ENCODE measurements around the gene ATP5MC3. TPM values are rescaled to one million over a fixed set of nuclear protein-coding genes. Genes with fewer than 3 reads are reported as not detected.

The ATP5MC3 gene
- total RNA-seq, 2 donors from 2014 or later, result 80.1 to 89.2 TPM

- peaks cover 18% of the 10 kb centered on the region for H3K4me1 Mint-ChIP-seq
- no peaks in the 10 kb centered on the region for H3K9me3 ChIP-seq (ENCODE audit: control insufficient read depth, low read length, poor library complexity, severe bottlenecking)
- peak overlapping the region; percentile 49 for H3K27ac Mint-ChIP-seq
- peaks cover 11% of the 10 kb centered on the region for H3K36me3 Mint-ChIP-seq (ENCODE audit: low read depth)
- DNase-seq (no peak), ATAC-seq (no peak)
- no peak overlapping the region for H3K4me3 Mint-ChIP-seq
- no peaks in the 10 kb centered on the region for H3K27me3 Mint-ChIP-seq
These were observed 54.8 kb downstream of the ATP5MC3 start for GRCh38 chr2:175126661-175127060.

Other genes starting within 250 kb of the ATP5MC3 start
- gene CHN1, start 176.3 kb downstream of the ATP5MC3 start, total RNA-seq, result 10 to 100 TPM; 16.5 to 16.6 TPM
- 10 to 100 TPM; 52.2 to 54.0 TPM for gene ATF2, start 13.5 kb downstream of the ATP5MC3 start, total RNA-seq

Data from T-helper 17 cell (primary cell).